Urinary bladder (tissue), 4 donors: Measurements from ENCODE around the gene NEO1. TPM values are rescaled to one million over a fixed set of nuclear protein-coding genes. Genes with fewer than 3 reads are reported as not detected.

Experiments used
- DNase-seq: peaks from one replicate; pipeline ENCODE4 v3.0.0-alpha.2; 2015; ENCODE audit errors: extremely low spot score
- H3K27ac ChIP-seq: one replicate; pipeline ENCODE4 v1.5.1; 2013; ENCODE audit warnings: low read depth, mild to moderate bottlenecking, moderate library complexity
- H3K36me3 ChIP-seq: one replicate; pipeline ENCODE4 v1.6.1; 2013; ENCODE audit warnings: mild to moderate bottlenecking, moderate library complexity; ENCODE audit not compliant: insufficient read depth
- H3K4me1 ChIP-seq: one replicate; pipeline ENCODE4 v1.6.1; 2013; ENCODE audit warnings: mild to moderate bottlenecking, moderate library complexity; ENCODE audit not compliant: insufficient read depth
- H3K4me3 ChIP-seq: one replicate; pipeline ENCODE4 v1.5.1; 2013; ENCODE audit warnings: low read depth, low read length
- WGBS: extraction: QIAGEN DNeasy Blood & Tissue Kit; methylation state at CpG from one replicate; pipeline ENCODE4 v1.1.7; 2013; 5-methylcytosine and 5-hydroxymethylcytosine counted together
- polyA plus RNA-seq: library from polyadenylated mRNA; stranded (reverse); fragments of 200-250 nt; gene quantifications from one replicate; pipeline ENCODE4 v1.2.3, GENCODE V29; 2013
- total RNA-seq: library from RNA; depleted of rRNA; stranded (reverse); fragments of >200 nt; gene quantifications from one replicate; pipeline ENCODE4 v1.2.3, GENCODE V29; 2014
- donor health status: healthy with polysubstance abuse.
- donor health status: healthy.

Gene NEO1
- total and polyA plus RNA-seq, 2 donors = 24.7 to 52.4 TPM

- Histone ChIP-seq H3K4me3 (no peak overlapping the region), H3K36me3 (no peaks in the 10 kb centered on the region), H3K4me1 (no peaks in the 10 kb centered on the region), H3K27ac (no peak overlapping the region)
- WGBS = 78% methylated on average over 15 of the region's 15 CpGs
- DNase-seq = no peak
Observed at GRCh38 chr15:73330206-73331051, 278.2 kb downstream of the NEO1 start.

- Histone ChIP-seq H3K27ac (no peak overlapping the region), H3K4me3 (no peak overlapping the region), H3K36me3 (no peaks in the 10 kb centered on the region), H3K4me1 (no peaks in the 10 kb centered on the region)
- 93% methylated on average over 5 of the region's 5 CpGs for WGBS
- DNase-seq = no peak
Observed at GRCh38 chr15:73331501-73331900, 279.2 kb downstream of the NEO1 start.

- Histone ChIP-seq H3K4me1 (no peaks in the 10 kb centered on the region), H3K27ac (no peak overlapping the region), H3K36me3 (no peaks in the 10 kb centered on the region), H3K4me3 (no peak overlapping the region)
- no peak for DNase-seq
- 88% methylated on average over 19 of the region's 19 CpGs for WGBS
Observed at GRCh38 chr15:73331991-73332925, 280.0 kb downstream of the NEO1 start.

GRCh38 chr15:73333001-73333400 lies 280.7 kb downstream of the NEO1 start:
- DNase-seq = no peak
- H3K27ac ChIP-seq = no peak overlapping the region

GRCh38 chr15:73334086-73334485 lies 281.8 kb downstream of the NEO1 start:
- 93% methylated on average over 6 of the region's 6 CpGs for WGBS
- Histone ChIP-seq H3K27ac (no peak overlapping the region), H3K4me3 (no peak overlapping the region), H3K4me1 (no peaks in the 10 kb centered on the region), H3K36me3 (no peaks in the 10 kb centered on the region)
- DNase-seq = no peak

More at GRCh38 chr15:73333001-73333400, 280.7 kb downstream of the NEO1 start:
- no peak overlapping the region for H3K4me3 ChIP-seq
- H3K4me1 ChIP-seq = no peaks in the 10 kb centered on the region
- H3K36me3 ChIP-seq = no peaks in the 10 kb centered on the region
- 81% methylated on average over 2 of the region's 2 CpGs for WGBS

GRCh38 chr15:73335026-73335425 lies 282.8 kb downstream of the NEO1 start:
- Histone ChIP-seq H3K27ac (no peak overlapping the region), H3K4me3 (no peak overlapping the region), H3K4me1 (no peaks in the 10 kb centered on the region), H3K36me3 (no peaks in the 10 kb centered on the region)
- DNase-seq = no peak
- 62% methylated on average over 9 of the region's 9 CpGs for WGBS

GRCh38 chr15:73335471-73335870 lies 283.2 kb downstream of the NEO1 start:
- no peak for DNase-seq
- no peaks in the 10 kb centered on the region for H3K36me3 ChIP-seq
- 70% methylated on average over 5 of the region's 5 CpGs for WGBS

GRCh38 chr15:73336756-73337155 lies 284.5 kb downstream of the NEO1 start:
- no peak for DNase-seq
- H3K4me3 ChIP-seq = no peak overlapping the region
- H3K36me3 ChIP-seq = no peaks in the 10 kb centered on the region
- H3K4me1 ChIP-seq = no peaks in the 10 kb centered on the region
- 83% methylated on average over 7 of the region's 7 CpGs for whole genome bisulfite sequencing
- H3K27ac ChIP-seq = no peak overlapping the region

More at GRCh38 chr15:73335471-73335870, 283.2 kb downstream of the NEO1 start:
- H3K4me3 ChIP-seq = no peak overlapping the region
- H3K27ac ChIP-seq = no peak overlapping the region
- no peaks in the 10 kb centered on the region for H3K4me1 ChIP-seq

- no peaks in the 10 kb centered on the region for H3K4me1 ChIP-seq
- WGBS = 85% methylated on average over 8 of the region's 8 CpGs
- no peak for DNase-seq
- H3K36me3 ChIP-seq = no peaks in the 10 kb centered on the region
- no peak overlapping the region for H3K27ac ChIP-seq
- no peak overlapping the region for H3K4me3 ChIP-seq
Observed at GRCh38 chr15:73337187-73337586, 284.9 kb downstream of the NEO1 start.

- WGBS = 77% methylated on average over 6 of the region's 6 CpGs
- H3K27ac ChIP-seq = no peak overlapping the region
- H3K4me3 ChIP-seq = no peak overlapping the region
- no peaks in the 10 kb centered on the region for H3K36me3 ChIP-seq
- H3K4me1 ChIP-seq = no peaks in the 10 kb centered on the region
- no peak for DNase-seq
Observed at GRCh38 chr15:73338058-73338457, 285.8 kb downstream of the NEO1 start.

GRCh38 chr15:73338606-73339374 lies 286.5 kb downstream of the NEO1 start:
- 78% methylated on average over 9 of the region's 9 CpGs for WGBS

GRCh38 chr15:73340502-73341192 lies 288.4 kb downstream of the NEO1 start:
- DNase-seq = no peak
- WGBS = 77% methylated on average over 9 of the region's 9 CpGs
- Histone ChIP-seq H3K4me1 (no peaks in the 10 kb centered on the region), H3K36me3 (no peaks in the 10 kb centered on the region), H3K27ac (no peak overlapping the region), H3K4me3 (no peak overlapping the region)

More at GRCh38 chr15:73338606-73339374, 286.5 kb downstream of the NEO1 start:
- Histone ChIP-seq H3K4me3 (no peak overlapping the region), H3K36me3 (no peaks in the 10 kb centered on the region), H3K27ac (no peak overlapping the region), H3K4me1 (no peaks in the 10 kb centered on the region)
- no peak for DNase-seq
